HCT116 (cell line): Measurements from ENCODE around the gene SPATA17.

Experiments
- POLR2AphosphoS5 ChIP-seq: IDR thresholded peaks from 2 replicates; pipeline ENCODE4 v1.6.1; 2011; ENCODE audit warnings: mild to moderate bottlenecking, low read depth, low read length, moderate library complexity
- TF ChIP-seq, protein P1 (sequence below), 3 experiments: fragments of 200-600 bp in 1 of 3; sonication (generic) in 1 of 3; IDR thresholded peaks in 2 of 3; conservative IDR thresholded peaks in 1 of 3; 2 replicates each; pipeline ENCODE4 v1.5.1; 2012 to 2017; ENCODE audit warnings: low read depth in 2 of 3, low read length in 2 of 3, antibody characterized with exemption in 1 of 3, borderline replicate concordance in 1 of 3, control low read depth in 1 of 3, mild to moderate bottlenecking in 1 of 3, mixed read lengths in 1 of 3, mixed run types in 1 of 3, moderate library complexity in 1 of 3; ENCODE audit not compliant: insufficient read depth in 1 of 3

DNA sequence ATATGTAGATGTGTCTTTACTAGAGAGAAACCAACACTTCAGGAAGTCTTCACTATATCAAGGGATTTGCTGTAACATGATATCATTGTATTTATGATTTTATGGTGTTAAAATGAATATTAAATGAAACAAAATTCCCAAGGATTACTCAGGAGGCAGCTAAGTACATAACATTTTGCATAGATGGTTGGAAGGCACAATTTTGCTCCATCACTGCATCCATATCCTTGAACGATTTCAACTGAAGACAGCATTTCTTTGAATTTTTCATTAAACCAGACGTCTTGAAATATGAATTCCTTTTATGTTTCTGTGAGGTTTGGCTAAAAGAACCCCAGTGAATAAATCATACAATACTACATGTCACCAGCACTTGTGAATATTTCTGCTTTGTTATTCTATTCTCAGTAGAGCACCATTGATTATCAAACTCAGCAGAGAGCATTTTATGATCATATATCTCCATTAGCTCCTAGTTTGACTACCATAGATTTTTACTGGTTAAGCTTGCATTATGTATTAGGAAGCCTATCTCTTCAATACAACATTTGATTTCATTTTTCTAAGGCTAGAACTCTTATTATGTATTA lies 37.3 kb downstream of the SPATA17 start:
- TF ChIP-seq, protein P1, sequence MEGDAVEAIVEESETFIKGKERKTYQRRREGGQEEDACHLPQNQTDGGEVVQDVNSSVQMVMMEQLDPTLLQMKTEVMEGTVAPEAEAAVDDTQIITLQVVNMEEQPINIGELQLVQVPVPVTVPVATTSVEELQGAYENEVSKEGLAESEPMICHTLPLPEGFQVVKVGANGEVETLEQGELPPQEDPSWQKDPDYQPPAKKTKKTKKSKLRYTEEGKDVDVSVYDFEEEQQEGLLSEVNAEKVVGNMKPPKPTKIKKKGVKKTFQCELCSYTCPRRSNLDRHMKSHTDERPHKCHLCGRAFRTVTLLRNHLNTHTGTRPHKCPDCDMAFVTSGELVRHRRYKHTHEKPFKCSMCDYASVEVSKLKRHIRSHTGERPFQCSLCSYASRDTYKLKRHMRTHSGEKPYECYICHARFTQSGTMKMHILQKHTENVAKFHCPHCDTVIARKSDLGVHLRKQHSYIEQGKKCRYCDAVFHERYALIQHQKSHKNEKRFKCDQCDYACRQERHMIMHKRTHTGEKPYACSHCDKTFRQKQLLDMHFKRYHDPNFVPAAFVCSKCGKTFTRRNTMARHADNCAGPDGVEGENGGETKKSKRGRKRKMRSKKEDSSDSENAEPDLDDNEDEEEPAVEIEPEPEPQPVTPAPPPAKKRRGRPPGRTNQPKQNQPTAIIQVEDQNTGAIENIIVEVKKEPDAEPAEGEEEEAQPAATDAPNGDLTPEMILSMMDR (IDR thresholded peaks at IDR 0.05 in 2 of 3, conservative IDR thresholded peaks at IDR 0.05 in 1 of 3; ENCODE audit: borderline replicate concordance in 1 of 3, insufficient read depth in 1 of 3, low read depth in 2 of 3, low read length in 2 of 3) = no peak
- TF ChIP-seq POLR2AphosphoS5 = no peak
